ENCODE results near the gene POU2AF2. TPM values are rescaled to one million over a fixed set of nuclear protein-coding genes. Genes with fewer than 3 reads are reported as not detected.

Gene POU2AF2
- total RNA-seq, 1 experiment from 2014 or later = 6.3 TPM

DNA sequence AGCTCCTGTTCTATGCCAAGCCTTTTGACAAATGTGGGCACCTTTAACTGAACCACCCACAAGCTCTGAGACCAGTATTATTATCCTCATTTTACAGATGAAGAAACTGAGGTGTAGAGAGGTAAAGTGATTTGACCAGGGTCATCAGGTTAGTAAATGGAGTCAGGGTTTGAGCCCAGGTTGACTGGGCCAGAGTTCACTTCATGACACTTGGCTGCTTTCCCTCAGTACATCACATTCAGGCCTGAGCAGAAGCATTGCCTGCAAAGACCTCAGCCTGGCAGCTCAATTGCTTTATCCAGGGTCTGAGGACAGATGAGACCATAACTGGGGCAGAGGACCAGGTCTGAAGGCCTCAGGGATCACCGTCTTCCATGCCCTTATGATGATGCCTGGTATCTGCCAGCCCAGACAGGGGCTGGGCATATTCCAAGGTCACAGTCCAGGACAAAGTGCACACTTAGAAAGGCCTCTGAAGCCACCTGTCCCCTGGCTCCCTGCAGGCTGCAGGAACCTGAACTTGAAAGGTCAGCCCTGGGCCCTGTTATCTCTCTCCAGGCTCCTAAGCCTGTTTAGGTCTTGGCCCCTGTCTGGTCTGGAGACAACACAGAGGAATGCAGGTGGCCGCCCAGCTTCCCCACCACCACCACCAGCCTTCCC, 84.8 kb downstream of the POU2AF2 start:
- DNase-seq (ENCODE audit: low spot score) = no peak

DNA sequence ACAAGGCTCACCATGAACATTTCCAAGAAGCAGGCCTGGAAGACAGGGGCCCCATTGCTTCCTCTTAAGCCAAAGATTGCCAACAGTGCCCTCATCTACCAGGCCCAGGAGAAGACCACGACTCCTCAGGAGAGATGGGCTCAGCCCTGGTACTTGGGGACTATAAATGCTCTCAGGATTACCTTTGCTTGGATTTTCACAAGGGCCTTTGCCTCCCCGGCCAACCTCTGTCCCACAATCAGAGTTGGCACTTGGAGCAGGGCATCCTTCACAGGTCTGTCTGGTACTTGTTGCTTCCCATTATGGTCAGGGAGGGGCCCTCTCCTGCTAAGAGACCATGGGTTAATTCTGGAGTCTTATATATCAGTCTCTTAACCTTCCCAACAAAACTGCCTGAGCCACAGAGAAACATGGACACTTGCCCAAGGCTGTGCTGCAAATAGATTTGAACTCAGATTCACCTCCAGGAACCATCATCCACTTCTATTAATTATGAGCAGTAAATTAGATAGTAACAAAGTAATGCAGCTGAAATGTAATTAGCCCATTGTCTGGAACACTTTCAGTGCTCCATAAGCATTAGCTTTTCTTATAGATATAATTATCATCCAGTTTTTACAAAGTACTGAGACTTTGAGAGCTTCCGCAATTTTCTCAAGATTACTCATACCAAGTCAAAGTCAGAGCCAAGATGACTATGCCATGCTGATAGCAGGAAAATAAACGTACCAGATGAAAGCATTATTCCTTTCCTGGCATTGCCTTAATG, 86.4 kb downstream of the POU2AF2 start:
- DNase-seq (ENCODE audit: low spot score) = peak; percentile 64

DNA sequence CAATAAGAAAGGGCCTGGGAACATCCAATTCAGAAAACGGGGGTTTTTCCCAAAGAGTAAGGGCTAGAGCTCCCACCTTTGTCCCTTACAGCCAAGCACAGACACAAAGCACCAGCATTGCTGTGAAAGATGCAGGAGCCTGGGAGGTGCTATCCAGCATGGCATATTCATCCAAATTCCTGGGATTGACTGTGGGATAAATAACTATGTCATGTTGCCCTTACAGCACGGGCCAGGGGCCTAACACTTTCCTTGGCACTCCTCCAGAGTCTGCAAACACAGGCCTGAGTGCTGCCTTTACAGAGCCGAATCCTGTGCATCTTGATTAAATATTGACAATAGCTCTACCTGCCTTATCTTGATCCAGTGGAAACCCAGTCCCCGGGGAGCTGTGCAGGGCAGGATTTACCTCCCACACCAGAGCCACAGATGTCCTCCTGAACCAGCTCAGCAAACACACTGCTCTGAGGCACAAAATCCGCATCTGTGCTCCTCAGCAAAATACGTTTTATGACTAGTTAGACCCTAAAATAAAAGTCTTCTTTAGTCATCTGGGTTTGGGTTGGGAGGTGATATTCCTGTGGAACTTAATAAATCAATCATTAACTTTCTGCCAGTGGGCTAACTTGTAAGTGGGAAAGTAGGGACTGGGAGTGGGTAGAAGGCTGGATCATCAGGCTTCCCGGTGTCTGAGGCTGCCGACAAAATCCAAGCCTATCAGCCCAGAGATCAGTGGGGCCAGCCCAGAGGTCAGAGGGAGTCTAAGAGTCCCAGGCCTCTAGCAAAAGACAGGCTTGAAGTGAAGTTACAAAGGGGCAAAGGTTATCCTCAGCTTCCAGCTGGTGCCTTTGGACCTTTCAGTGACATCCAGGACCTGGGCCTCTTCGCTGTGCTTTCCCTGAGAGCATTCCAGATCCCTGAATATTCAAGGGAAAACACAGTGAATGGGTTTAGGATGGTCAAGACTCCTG, 89.3 kb downstream of the POU2AF2 start:
- peak; percentile 96 for DNase-seq (ENCODE audit: low spot score)

DNA sequence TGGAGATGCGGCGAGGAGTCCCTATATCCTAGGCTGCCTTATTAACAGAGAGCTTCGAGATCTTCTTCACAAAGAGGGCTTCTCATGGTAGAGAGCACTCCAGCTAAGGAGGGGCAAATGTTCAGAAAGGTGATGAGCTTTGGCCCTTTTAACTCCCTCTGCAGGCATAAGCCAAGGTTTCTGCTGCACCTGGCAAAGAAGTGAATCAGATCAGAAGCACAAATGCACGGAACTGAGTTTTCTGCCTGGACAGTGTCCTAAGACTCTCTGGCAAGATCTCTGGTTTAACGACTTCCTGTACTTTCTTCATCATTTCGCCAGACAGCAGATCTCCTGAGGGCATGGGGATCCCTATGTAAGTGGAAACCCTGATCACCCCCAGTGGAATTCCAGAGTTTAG, 90.0 kb downstream of the POU2AF2 start:
- DNase-seq (ENCODE audit: low spot score) = peak; percentile 67

Other genes with a start within 250 kb of the POU2AF2 start
- gene POU2AF3, start 52.8 kb downstream of the POU2AF2 start, total RNA-seq (2014; rRNA removed; shearing (Covaris generic)) = 14.5 and 23.0 TPM in 2 replicates
- 2.0 and 4.0 TPM in 2 replicates for gene POU2AF1, start 133.6 kb downstream of the POU2AF2 start, total RNA-seq (2014; rRNA removed; shearing (Covaris generic))